ENCODE measurements around the gene DGLUCY. TPM values are rescaled to one million over a fixed set of nuclear protein-coding genes. Genes with fewer than 3 reads are reported as not detected.
A peak's percentile ranks its signal among the peaks of the same experiment; 100 is the strongest.
"Not testable (repeated sequence)": the region's sequence is repeated elsewhere in the genome, so short reads cannot be mapped to it uniquely, and the experiment has no call there.

The DGLUCY gene
- total RNA-seq, 2 experiments from 2014 or later: 31.9 to 36.1 TPM

DNA sequence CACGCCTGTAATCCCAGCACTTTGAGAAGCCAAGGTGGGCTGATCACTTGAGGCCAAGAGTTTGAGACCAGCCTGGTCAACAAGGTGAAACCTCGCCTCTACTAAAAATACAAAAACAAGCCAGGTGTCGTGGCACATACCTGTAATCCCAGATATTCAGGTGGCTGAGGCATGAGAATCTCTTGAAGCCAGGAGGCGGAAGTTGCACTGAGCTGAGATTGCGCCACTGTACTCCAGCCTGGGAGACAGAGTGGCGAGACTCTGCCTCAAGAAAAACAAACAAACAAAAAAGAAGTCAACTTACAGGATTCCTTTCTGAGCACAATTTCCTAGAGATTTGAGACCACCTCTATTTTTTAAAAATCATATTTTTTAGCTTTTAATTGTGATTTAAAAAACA, 45.3 kb downstream of the DGLUCY start:
- Mint-ChIP-seq H3K9me3 (no peaks in the 10 kb centered on the region), H3K36me3 (peaks cover 24% of the 10 kb centered on the region), H3K27ac (no peak overlapping the region), H3K4me1 (peaks cover 9% of the 10 kb centered on the region), H3K4me3 (no peak overlapping the region), H3K27me3 (no peaks in the 10 kb centered on the region)
- no peak for DNase-seq

DNA sequence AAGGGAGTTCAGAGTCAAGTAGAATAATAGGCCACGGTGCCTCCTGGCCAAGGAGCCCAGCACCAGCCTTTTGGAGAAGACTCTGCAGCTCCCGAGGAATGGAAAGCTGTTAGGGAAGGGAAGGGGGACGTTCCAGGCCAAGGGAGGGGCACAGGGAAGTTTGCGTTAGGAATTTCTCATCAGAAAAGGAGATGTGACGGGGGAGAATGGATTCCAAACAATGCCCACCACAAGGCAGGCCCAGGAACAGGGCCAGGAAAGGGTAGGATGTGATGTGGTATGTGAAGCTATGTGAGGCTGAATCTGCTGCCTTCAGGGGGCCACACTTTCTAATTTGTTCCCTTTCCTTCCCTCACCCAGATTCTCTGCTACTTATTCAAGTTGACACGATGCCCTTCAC, 46.0 kb downstream of the DGLUCY start:
- H3K27ac Mint-ChIP-seq: no peak overlapping the region
- peaks cover 4% of the 10 kb centered on the region for H3K4me1 Mint-ChIP-seq
- H3K9me3 Mint-ChIP-seq: no peaks in the 10 kb centered on the region
- H3K4me3 Mint-ChIP-seq: no peak overlapping the region
- peaks cover 27% of the 10 kb centered on the region for H3K36me3 Mint-ChIP-seq
- no peaks in the 10 kb centered on the region for H3K27me3 Mint-ChIP-seq
- DNase-seq: no peak

GRCh38 chr14:91163316-91163715, 49.4 kb downstream of the DGLUCY start:
- no peak for DNase-seq
- Mint-ChIP-seq H3K4me3 (no peak overlapping the region), H3K36me3 (peaks cover 22% of the 10 kb centered on the region), H3K27ac (no peak overlapping the region), H3K9me3 (no peaks in the 10 kb centered on the region), H3K4me1 (no peaks in the 10 kb centered on the region), H3K27me3 (no peaks in the 10 kb centered on the region)

DNA sequence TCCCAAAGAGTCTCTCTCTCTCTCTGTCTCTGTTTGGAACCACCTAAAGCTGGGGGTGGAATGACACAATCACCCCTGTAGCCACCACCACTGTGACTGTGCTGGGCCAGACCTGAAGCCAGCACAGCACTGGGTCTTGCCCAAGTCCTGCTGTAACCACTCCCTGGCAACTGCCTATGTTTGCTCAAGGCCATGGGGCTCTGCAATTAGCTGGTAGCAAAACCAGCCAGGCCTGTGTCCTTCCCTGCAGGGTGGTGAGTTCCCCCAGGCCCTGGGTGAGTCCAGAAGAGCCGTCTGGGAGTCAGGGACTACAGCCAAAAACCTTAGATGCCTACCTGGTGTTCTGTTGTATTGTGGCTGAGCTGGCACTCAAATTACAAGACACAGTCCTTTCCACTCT, 50.8 kb downstream of the DGLUCY start:
- H3K9me3 Mint-ChIP-seq: no peaks in the 10 kb centered on the region
- H3K27me3 Mint-ChIP-seq: no peaks in the 10 kb centered on the region
- H3K4me1 Mint-ChIP-seq: no peaks in the 10 kb centered on the region
- H3K36me3 Mint-ChIP-seq: peaks cover 25% of the 10 kb centered on the region
- no peak overlapping the region for H3K27ac Mint-ChIP-seq
- no peak overlapping the region for H3K4me3 Mint-ChIP-seq
- DNase-seq: no peak

- no peak for DNase-seq
- no peaks in the 10 kb centered on the region for H3K9me3 Mint-ChIP-seq
- no peak overlapping the region for H3K27ac Mint-ChIP-seq
- H3K4me3 Mint-ChIP-seq: no peak overlapping the region
- no peaks in the 10 kb centered on the region for H3K4me1 Mint-ChIP-seq
- peaks cover 9% of the 10 kb centered on the region for H3K36me3 Mint-ChIP-seq
- no peaks in the 10 kb centered on the region for H3K27me3 Mint-ChIP-seq
Measured at GRCh38 chr14:91167380-91167770, 53.5 kb downstream of the DGLUCY start.

GRCh38 chr14:91169951-91170350, 56.1 kb downstream of the DGLUCY start:
- Mint-ChIP-seq H3K27me3 (no peaks in the 10 kb centered on the region), H3K4me3 (no peak overlapping the region)

GRCh38 chr14:91170504-91171121, 56.7 kb downstream of the DGLUCY start:
- Mint-ChIP-seq H3K4me1 (peaks cover 4% of the 10 kb centered on the region), H3K36me3 (peaks cover 8% of the 10 kb centered on the region), H3K27ac (no peak overlapping the region), H3K9me3 (no peaks in the 10 kb centered on the region), H3K4me3 (no peak overlapping the region), H3K27me3 (no peaks in the 10 kb centered on the region)
- no peak for DNase-seq

More at GRCh38 chr14:91169951-91170350, 56.1 kb downstream of the DGLUCY start:
- Mint-ChIP-seq H3K9me3 (no peaks in the 10 kb centered on the region), H3K27ac (peak overlapping the region; percentile 38), H3K36me3 (peaks cover 8% of the 10 kb centered on the region), H3K4me1 (peaks cover 4% of the 10 kb centered on the region)
- DNase-seq: no peak

- H3K27me3 Mint-ChIP-seq: no peaks in the 10 kb centered on the region
- no peak for DNase-seq
- no peak overlapping the region for H3K27ac Mint-ChIP-seq
- no peak overlapping the region for H3K4me3 Mint-ChIP-seq
- H3K36me3 Mint-ChIP-seq: peaks cover 8% of the 10 kb centered on the region
- H3K9me3 Mint-ChIP-seq: no peaks in the 10 kb centered on the region
- H3K4me1 Mint-ChIP-seq: peaks cover 4% of the 10 kb centered on the region
Measured at GRCh38 chr14:91171291-91171690, 57.4 kb downstream of the DGLUCY start.

GRCh38 chr14:91173221-91173670, 59.4 kb downstream of the DGLUCY start:
- Mint-ChIP-seq H3K27me3 (no peaks in the 10 kb centered on the region), H3K4me1 (peaks cover 11% of the 10 kb centered on the region), H3K27ac (peak overlapping the region; percentile 58), H3K36me3 (peaks cover 11% of the 10 kb centered on the region), H3K9me3 (no peaks in the 10 kb centered on the region), H3K4me3 (no peak overlapping the region)
- peak; percentile 76 for DNase-seq

DNA sequence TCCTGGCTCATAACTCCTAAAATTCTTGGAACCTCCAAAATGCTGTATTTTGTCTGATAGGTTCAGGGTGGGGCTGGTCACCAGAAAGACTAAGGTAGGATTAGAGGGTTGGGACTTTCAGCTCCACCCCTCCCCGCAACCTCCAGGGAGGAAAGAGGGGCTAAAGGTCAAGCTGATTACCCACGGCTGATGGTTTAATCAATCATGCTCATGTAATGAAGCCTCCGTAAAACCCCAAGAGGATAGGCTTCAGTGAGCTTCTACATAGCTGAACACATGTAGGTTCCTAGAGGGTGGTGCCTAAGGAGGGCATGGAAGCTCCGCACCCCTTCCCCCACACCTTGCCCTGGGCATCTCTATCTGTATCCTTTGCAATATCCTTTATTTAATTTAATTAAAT, 60.0 kb downstream of the DGLUCY start:
- H3K36me3 Mint-ChIP-seq: peaks cover 7% of the 10 kb centered on the region
- no peak overlapping the region for H3K4me3 Mint-ChIP-seq
- no peak for DNase-seq
- H3K9me3 Mint-ChIP-seq: no peaks in the 10 kb centered on the region
- H3K4me1 Mint-ChIP-seq: peaks cover 11% of the 10 kb centered on the region
- no peaks in the 10 kb centered on the region for H3K27me3 Mint-ChIP-seq
- no peak overlapping the region for H3K27ac Mint-ChIP-seq

- peaks cover 7% of the 10 kb centered on the region for H3K36me3 Mint-ChIP-seq
- H3K27ac Mint-ChIP-seq: no peak overlapping the region
- H3K4me3 Mint-ChIP-seq: no peak overlapping the region
- H3K4me1 Mint-ChIP-seq: peaks cover 11% of the 10 kb centered on the region
- H3K9me3 Mint-ChIP-seq: no peaks in the 10 kb centered on the region
- no peaks in the 10 kb centered on the region for H3K27me3 Mint-ChIP-seq
- no peak for DNase-seq
Measured at GRCh38 chr14:91175291-91176201, 61.7 kb downstream of the DGLUCY start.

- H3K27ac Mint-ChIP-seq: peak overlapping the region; percentile 68
- DNase-seq: peak; percentile 54
- no peak overlapping the region for H3K4me3 Mint-ChIP-seq
- peaks cover 13% of the 10 kb centered on the region for H3K36me3 Mint-ChIP-seq
- no peaks in the 10 kb centered on the region for H3K9me3 Mint-ChIP-seq
- H3K27me3 Mint-ChIP-seq: no peaks in the 10 kb centered on the region
- H3K4me1 Mint-ChIP-seq: peaks cover 11% of the 10 kb centered on the region
Measured at GRCh38 chr14:91177073-91178034, 63.5 kb downstream of the DGLUCY start.

DNA sequence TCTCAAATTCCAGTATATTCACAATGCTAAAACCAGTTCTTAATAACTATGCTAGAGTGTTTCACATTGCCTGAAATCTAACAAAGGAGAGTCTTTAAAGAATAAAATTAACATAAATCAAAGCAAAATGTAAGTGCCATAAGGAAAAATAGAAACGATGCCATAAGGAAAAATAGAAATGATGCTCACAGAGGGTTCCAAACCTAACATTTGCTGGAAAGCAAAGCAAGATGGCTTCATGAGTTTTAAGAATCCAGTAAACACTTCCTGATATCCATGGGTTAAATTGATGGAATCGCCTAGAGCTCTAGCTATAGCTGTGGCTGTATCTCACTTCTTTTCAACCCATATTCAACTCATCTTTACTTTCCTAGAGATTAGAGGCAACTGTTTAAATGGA, 66.7 kb downstream of the DGLUCY start:
- no peak overlapping the region for H3K27ac Mint-ChIP-seq
- H3K4me1 Mint-ChIP-seq: peaks cover 7% of the 10 kb centered on the region
- H3K27me3 Mint-ChIP-seq: no peaks in the 10 kb centered on the region
- no peaks in the 10 kb centered on the region for H3K9me3 Mint-ChIP-seq
- DNase-seq: no peak
- H3K4me3 Mint-ChIP-seq: no peak overlapping the region
- H3K36me3 Mint-ChIP-seq: peaks cover 18% of the 10 kb centered on the region

- not testable (repeated sequence) for DNase-seq, H3K27me3 Mint-ChIP-seq, H3K4me3 Mint-ChIP-seq, H3K27ac Mint-ChIP-seq, H3K9me3 Mint-ChIP-seq, H3K4me1 Mint-ChIP-seq
- H3K36me3 Mint-ChIP-seq: peaks cover 19% of the 10 kb centered on the region
Measured at GRCh38 chr14:91182753-91183152, 68.9 kb downstream of the DGLUCY start.

- Mint-ChIP-seq H3K36me3 (peaks cover 24% of the 10 kb centered on the region), H3K27ac (no peak overlapping the region), H3K27me3 (no peaks in the 10 kb centered on the region), H3K9me3 (no peaks in the 10 kb centered on the region), H3K4me3 (no peak overlapping the region), H3K4me1 (no peaks in the 10 kb centered on the region)
- DNase-seq: no peak
Measured at GRCh38 chr14:91184559-91184958, 70.7 kb downstream of the DGLUCY start.

All from activated naive CD8-positive, alpha-beta T cell treated with anti-CD3 and anti-CD28 coated beads for 36 hours (primary cell).